ENCODE measurements around the gene PUS10. TPM values are rescaled to one million over a fixed set of nuclear protein-coding genes. Genes with fewer than 3 reads are reported as not detected.

PUS10 gene
- total RNA-seq, 1 experiment from 2014 or later = 5.2 TPM

- CTCF ChIA-PET = interaction anchor here (1.6 kb wide), 1 partner anchor 12 kb away, joined by 3 read pairs; no protein-coding TSS in a partner anchor
Measured at GRCh38 chr2:60963190-60963589, 54.9 kb downstream of the PUS10 start.

GRCh38 chr2:60962528-60962927 is 55.5 kb downstream of the PUS10 start:
- BruUV-seq (replicated peaks) = no TSS peak
- Histone ChIP-seq H3K27me3 (ENCODE audit: control insufficient read depth, insufficient read depth, low read length) (no peaks in the 10 kb centered on the region), H3K36me3 (ENCODE audit: control insufficient read depth, insufficient read depth, low read length) (no peaks in the 10 kb centered on the region), H3K4me1 (ENCODE audit: control insufficient read depth, insufficient read depth, low read length) (no peaks in the 10 kb centered on the region), H3K9me3 (ENCODE audit: control insufficient read depth, insufficient read depth, low read depth, low read length) (no peaks in the 10 kb centered on the region), H3K4me3 (ENCODE audit: low read depth in 2 of 2, low read length in 2 of 2) (no peak overlapping the region), H3K27ac (ENCODE audit: low read length) (no peak overlapping the region)
- POLR2A ChIA-PET = no interaction called here
- in situ Hi-C loops (cut with HindIII; ENCODE audit: low pct_unique_long_range_greater_than_20kb, low sequenced_read_pairs) = no loop called here
- DNase-seq (ENCODE audit: low read depth, low spot score) (no peak), ATAC-seq (no peak)
- intact Hi-C loops (cut with micrococcal nuclease; ENCODE audit: unreplicated experiment) = no loop called here
- CTCF ChIA-PET = no interaction called here
- TF ChIP-seq POLR2AphosphoS5 (IDR thresholded peaks at IDR 0.05; ENCODE audit: low read depth, low read length) (no peak), REST (IDR thresholded peaks at IDR 0.05; ENCODE audit: insufficient read depth in 1 of 2, low read depth in 2 of 2, low read length in 1 of 2) (no peak)

More at GRCh38 chr2:60963190-60963589, 54.9 kb downstream of the PUS10 start:
- intact Hi-C loops (cut with micrococcal nuclease; ENCODE audit: unreplicated experiment) = no loop called here
- DNase-seq (ENCODE audit: low read depth, low spot score) (no peak), ATAC-seq (no peak)
- H3K4me3 ChIP-seq (ENCODE audit: low read depth in 2 of 2, low read length in 2 of 2) = no peak overlapping the region
- no peak overlapping the region for H3K27ac ChIP-seq (ENCODE audit: low read length)
- no peaks in the 10 kb centered on the region for H3K4me1 ChIP-seq (ENCODE audit: control insufficient read depth, insufficient read depth, low read length)
- TF ChIP-seq POLR2AphosphoS5 (IDR thresholded peaks at IDR 0.05; ENCODE audit: low read depth, low read length) (no peak), SIN3A (IDR thresholded peaks at IDR 0.05; ENCODE audit: borderline replicate concordance, insufficient read depth, low read depth, low read length) (no peak), REST (IDR thresholded peaks at IDR 0.05; ENCODE audit: insufficient read depth in 1 of 2, low read depth in 2 of 2, low read length in 1 of 2) (no peak), TCF7L2 (IDR thresholded peaks at IDR 0.05; ENCODE audit: low read depth, low read length) (no peak)
- no peaks in the 10 kb centered on the region for H3K27me3 ChIP-seq (ENCODE audit: control insufficient read depth, insufficient read depth, low read length)
- in situ Hi-C loops (cut with HindIII; ENCODE audit: low pct_unique_long_range_greater_than_20kb, low sequenced_read_pairs) = no loop called here
- H3K36me3 ChIP-seq (ENCODE audit: control insufficient read depth, insufficient read depth, low read length) = no peaks in the 10 kb centered on the region
- POLR2A ChIA-PET = no interaction called here
- no peaks in the 10 kb centered on the region for H3K9me3 ChIP-seq (ENCODE audit: control insufficient read depth, insufficient read depth, low read depth, low read length)
- BruUV-seq (replicated peaks) = no TSS peak

- ChIA-PET POLR2A (no interaction called here), CTCF (no interaction called here)
- H3K4me3 ChIP-seq (ENCODE audit: low read depth in 2 of 2, low read length in 2 of 2) = no peak overlapping the region
- intact Hi-C loops (cut with micrococcal nuclease; ENCODE audit: unreplicated experiment) = no loop called here
- H3K27ac ChIP-seq (ENCODE audit: low read length) = no peak overlapping the region
- ATAC-seq (no peak), DNase-seq (ENCODE audit: low read depth, low spot score) (no peak)
- TF ChIP-seq REST (IDR thresholded peaks at IDR 0.05; ENCODE audit: insufficient read depth in 1 of 2, low read depth in 2 of 2, low read length in 1 of 2) (no peak), SIN3A (IDR thresholded peaks at IDR 0.05; ENCODE audit: borderline replicate concordance, insufficient read depth, low read depth, low read length) (no peak), TCF7L2 (IDR thresholded peaks at IDR 0.05; ENCODE audit: low read depth, low read length) (no peak), CTCF (IDR thresholded peaks at IDR 0.05) (no peak), POLR2AphosphoS5 (IDR thresholded peaks at IDR 0.05; ENCODE audit: low read depth, low read length) (no peak)
- H3K9me3 ChIP-seq (ENCODE audit: control insufficient read depth, insufficient read depth, low read depth, low read length) = no peaks in the 10 kb centered on the region
- no peaks in the 10 kb centered on the region for H3K36me3 ChIP-seq (ENCODE audit: control insufficient read depth, insufficient read depth, low read length)
- in situ Hi-C loops (cut with HindIII; ENCODE audit: low pct_unique_long_range_greater_than_20kb, low sequenced_read_pairs) = no loop called here
- H3K4me1 ChIP-seq (ENCODE audit: control insufficient read depth, insufficient read depth, low read length) = no peaks in the 10 kb centered on the region
- no TSS peak for BruUV-seq (replicated peaks)
- H3K27me3 ChIP-seq (ENCODE audit: control insufficient read depth, insufficient read depth, low read length) = no peaks in the 10 kb centered on the region
Measured at GRCh38 chr2:60961457-60961856, 56.6 kb downstream of the PUS10 start.
